Neural progenitor cell (in vitro differentiated cells): ENCODE measurements around the gene GTF3A. TPM values are rescaled to one million over a fixed set of nuclear protein-coding genes. Genes with fewer than 3 reads are reported as not detected.

Experiments used
- DNase-seq: peaks from one replicate; pipeline ENCODE4 v3.0.0-alpha.2; 2016; ENCODE audit warnings: low spot score
- H2AFZ ChIP-seq: fragments of 200-600 bp; sonication (generic); replicated peaks from 2 replicates; pipeline ENCODE4 v1.6.1; 2016; ENCODE audit warnings: antibody characterized with exemption
- H3F3A ChIP-seq: fragments of 200-600 bp; sonication (generic); 2 replicates; pipeline ENCODE4 v1.6.1; 2016; ENCODE audit warnings: antibody characterized with exemption, low read depth
- H3K27ac ChIP-seq: fragments of 200-600 bp; sonication (generic); 2 replicates; pipeline ENCODE4 v1.5.1; 2016; ENCODE audit warnings: mild to moderate bottlenecking
- H3K27me3 ChIP-seq: fragments of 200-600 bp; sonication (generic); 2 replicates; pipeline ENCODE4 v1.6.1; 2016; ENCODE audit warnings: mild to moderate bottlenecking, moderate library complexity
- H3K36me3 ChIP-seq: fragments of 200-600 bp; sonication (generic); 2 replicates; pipeline ENCODE4 v1.5.1; 2016
- H3K4me1 ChIP-seq: fragments of 200-600 bp; sonication (generic); 2 replicates; pipeline ENCODE4 v1.6.1; 2016; ENCODE audit warnings: mixed run types
- H3K4me2 ChIP-seq: fragments of 200-600 bp; sonication (generic); 2 replicates; pipeline ENCODE4 v1.6.1; 2016
- H3K4me3 ChIP-seq: fragments of 200-600 bp; sonication (generic); 2 replicates; pipeline ENCODE4 v1.5.1; 2016
- H3K79me2 ChIP-seq: fragments of 200-600 bp; sonication (generic); 2 replicates; pipeline ENCODE4 v1.6.1; 2016; ENCODE audit warnings: low read depth
- H3K9ac ChIP-seq: fragments of 200-600 bp; sonication (generic); 2 replicates; pipeline ENCODE4 v1.6.1; 2016
- H3K9me3 ChIP-seq: fragments of 200-600 bp; sonication (generic); 2 replicates; pipeline ENCODE4 v1.5.1; 2016; ENCODE audit warnings: low read depth
- H4K20me1 ChIP-seq: fragments of 200-600 bp; sonication (generic); 2 replicates; pipeline ENCODE4 v1.6.1; 2016; ENCODE audit warnings: low read depth
- H3K27ac Mint-ChIP-seq: 3 replicates; pipeline ENCODE4 v1.8.0; 2021; ENCODE audit warnings: mixed read lengths
- H3K27me3 Mint-ChIP-seq: 2 replicates; pipeline ENCODE4 v1.8.0; 2022; ENCODE audit warnings: low read depth, mild to moderate bottlenecking, inconsistent platforms, moderate library complexity, mixed read lengths; ENCODE audit not compliant: insufficient read depth
- H3K36me3 Mint-ChIP-seq: 3 replicates; pipeline ENCODE4 v1.8.0; 2021; ENCODE audit warnings: mixed read lengths
- H3K4me1 Mint-ChIP-seq: 3 replicates; pipeline ENCODE4 v1.8.0; 2021; ENCODE audit warnings: mixed read lengths
- H3K4me3 Mint-ChIP-seq: 3 replicates; pipeline ENCODE4 v1.8.0; 2021; ENCODE audit warnings: mild to moderate bottlenecking, moderate library complexity, mixed read lengths
- H3K9me3 Mint-ChIP-seq: 3 replicates; pipeline ENCODE4 v1.8.0; 2020; ENCODE audit warnings: mixed read lengths
- EZH2 ChIP-seq: fragments of 200-600 bp; sonication (generic); IDR thresholded peaks from 2 replicates; pipeline ENCODE4 v1.6.1; 2017; ENCODE audit warnings: antibody characterized with exemption, mild to moderate bottlenecking, moderate library complexity
- EZH2phosphoT487 ChIP-seq: fragments of 200-600 bp; sonication (generic); IDR thresholded peaks from 2 replicates; pipeline ENCODE4 v1.6.1; 2017; ENCODE audit warnings: antibody characterized with exemption
- total RNA-seq: library from RNA; depleted of rRNA; stranded (reverse); fragments of >200 nt; gene quantifications from 2 replicates; pipeline ENCODE4 v1.2.3, GENCODE V29; 2015; ENCODE audit warnings: low replicate concordance
- TF ChIP-seq, protein P1 (sequence below): fragments of 200-600 bp; sonication (generic); IDR thresholded peaks from 2 replicates; pipeline ENCODE4 v1.5.1; 2017; ENCODE audit warnings: antibody characterized with exemption, mild to moderate bottlenecking

Gene GTF3A
- total RNA-seq, 1 donor from 2014 or later = 126 TPM

DNA sequence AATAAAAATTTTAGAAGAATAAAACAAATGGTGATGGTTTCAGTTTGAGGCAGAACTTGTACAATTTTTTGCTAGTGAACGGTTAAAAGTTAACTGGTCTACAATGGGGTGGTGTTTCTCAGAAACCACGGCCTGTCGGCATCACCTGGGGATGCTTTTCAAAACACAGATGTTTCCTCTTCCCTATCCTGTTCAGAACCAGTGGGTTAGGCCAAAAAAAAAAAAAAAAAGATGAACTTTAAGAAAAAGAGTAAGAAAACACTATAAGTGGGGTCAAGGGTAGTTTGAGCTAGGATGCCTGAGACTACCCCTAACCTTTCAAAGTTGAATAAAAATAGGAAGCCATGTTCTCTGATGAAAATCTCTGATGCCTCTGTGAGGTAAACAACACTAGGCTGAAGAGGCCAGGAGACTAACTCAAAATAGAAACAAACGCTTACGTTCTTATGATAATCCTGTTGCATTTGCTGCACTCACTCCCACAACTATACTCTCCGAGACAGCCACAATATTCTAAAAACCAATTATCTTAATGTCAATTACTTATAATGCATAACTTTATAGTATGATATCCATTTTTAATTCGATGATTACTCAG lies 22.7 kb downstream of the GTF3A start:
- Histone ChIP-seq H3K27ac (no peak overlapping the region), H3K36me3 (no peaks in the 10 kb centered on the region), H3F3A (peaks cover 28% of the 10 kb centered on the region), H3K9ac (no peak overlapping the region), H3K4me3 (no peak overlapping the region), H2AFZ (no peak overlapping the region), H4K20me1 (no peaks in the 10 kb centered on the region), H3K27me3 (peaks cover 12% of the 10 kb centered on the region), H3K79me2 (peaks cover 51% of the 10 kb centered on the region), H3K4me2 (no peak overlapping the region), H3K9me3 (no peaks in the 10 kb centered on the region), H3K4me1 (peaks cover 8% of the 10 kb centered on the region)
- H3K4me1 Mint-ChIP-seq = peaks cover 12% of the 10 kb centered on the region
- no peaks in the 10 kb centered on the region for H3K27me3 Mint-ChIP-seq
- H3K9me3 Mint-ChIP-seq = no peaks in the 10 kb centered on the region
- no peak overlapping the region for H3K27ac Mint-ChIP-seq
- TF ChIP-seq EZH2phosphoT487 (no peak), EZH2 (no peak)
- TF ChIP-seq, protein P1, sequence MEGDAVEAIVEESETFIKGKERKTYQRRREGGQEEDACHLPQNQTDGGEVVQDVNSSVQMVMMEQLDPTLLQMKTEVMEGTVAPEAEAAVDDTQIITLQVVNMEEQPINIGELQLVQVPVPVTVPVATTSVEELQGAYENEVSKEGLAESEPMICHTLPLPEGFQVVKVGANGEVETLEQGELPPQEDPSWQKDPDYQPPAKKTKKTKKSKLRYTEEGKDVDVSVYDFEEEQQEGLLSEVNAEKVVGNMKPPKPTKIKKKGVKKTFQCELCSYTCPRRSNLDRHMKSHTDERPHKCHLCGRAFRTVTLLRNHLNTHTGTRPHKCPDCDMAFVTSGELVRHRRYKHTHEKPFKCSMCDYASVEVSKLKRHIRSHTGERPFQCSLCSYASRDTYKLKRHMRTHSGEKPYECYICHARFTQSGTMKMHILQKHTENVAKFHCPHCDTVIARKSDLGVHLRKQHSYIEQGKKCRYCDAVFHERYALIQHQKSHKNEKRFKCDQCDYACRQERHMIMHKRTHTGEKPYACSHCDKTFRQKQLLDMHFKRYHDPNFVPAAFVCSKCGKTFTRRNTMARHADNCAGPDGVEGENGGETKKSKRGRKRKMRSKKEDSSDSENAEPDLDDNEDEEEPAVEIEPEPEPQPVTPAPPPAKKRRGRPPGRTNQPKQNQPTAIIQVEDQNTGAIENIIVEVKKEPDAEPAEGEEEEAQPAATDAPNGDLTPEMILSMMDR = no peak
- H3K36me3 Mint-ChIP-seq = no peaks in the 10 kb centered on the region
- H3K4me3 Mint-ChIP-seq = no peak overlapping the region
- DNase-seq = no peak

DNA sequence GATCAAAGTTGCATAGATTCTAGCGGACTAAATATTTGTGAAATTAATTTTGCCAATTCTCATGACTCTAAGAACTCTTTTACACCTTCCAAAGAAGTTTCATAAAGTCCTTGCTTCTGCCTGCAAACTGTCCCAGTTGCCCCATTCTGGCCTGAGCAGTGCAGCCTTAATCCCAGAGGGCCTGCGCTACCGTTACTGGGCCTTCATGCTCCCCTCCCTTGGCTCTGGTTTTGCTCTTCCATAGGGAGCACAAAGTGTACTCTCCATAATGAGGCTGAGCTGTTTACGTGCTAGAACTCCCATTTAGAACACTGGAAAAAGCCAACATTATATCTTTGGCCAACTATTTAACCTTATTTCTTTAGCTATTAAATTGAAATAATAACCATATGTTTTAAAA lies 23.9 kb downstream of the GTF3A start:
- H3K9ac ChIP-seq = no peak overlapping the region
- Mint-ChIP-seq H3K36me3 (no peaks in the 10 kb centered on the region), H3K27me3 (peaks cover 6% of the 10 kb centered on the region), H3K4me3 (no peak overlapping the region), H3K27ac (no peak overlapping the region), H3K4me1 (peaks cover 12% of the 10 kb centered on the region), H3K9me3 (no peaks in the 10 kb centered on the region)
- H3K27ac ChIP-seq = no peak overlapping the region
- H3K4me2 ChIP-seq = no peak overlapping the region
- H3F3A ChIP-seq = peaks cover 28% of the 10 kb centered on the region
- peaks cover 24% of the 10 kb centered on the region for H3K27me3 ChIP-seq
- H3K9me3 ChIP-seq = no peaks in the 10 kb centered on the region
- peaks cover 51% of the 10 kb centered on the region for H3K79me2 ChIP-seq
- DNase-seq = no peak
- H3K4me3 ChIP-seq = no peak overlapping the region
- TF ChIP-seq EZH2 = no peak
- no peak for TF ChIP-seq EZH2phosphoT487
- TF ChIP-seq, protein P1 = no peak
- H3K36me3 ChIP-seq = no peaks in the 10 kb centered on the region
- H2AFZ ChIP-seq = no peak overlapping the region
- H4K20me1 ChIP-seq = no peaks in the 10 kb centered on the region
- H3K4me1 ChIP-seq = peaks cover 8% of the 10 kb centered on the region

DNA sequence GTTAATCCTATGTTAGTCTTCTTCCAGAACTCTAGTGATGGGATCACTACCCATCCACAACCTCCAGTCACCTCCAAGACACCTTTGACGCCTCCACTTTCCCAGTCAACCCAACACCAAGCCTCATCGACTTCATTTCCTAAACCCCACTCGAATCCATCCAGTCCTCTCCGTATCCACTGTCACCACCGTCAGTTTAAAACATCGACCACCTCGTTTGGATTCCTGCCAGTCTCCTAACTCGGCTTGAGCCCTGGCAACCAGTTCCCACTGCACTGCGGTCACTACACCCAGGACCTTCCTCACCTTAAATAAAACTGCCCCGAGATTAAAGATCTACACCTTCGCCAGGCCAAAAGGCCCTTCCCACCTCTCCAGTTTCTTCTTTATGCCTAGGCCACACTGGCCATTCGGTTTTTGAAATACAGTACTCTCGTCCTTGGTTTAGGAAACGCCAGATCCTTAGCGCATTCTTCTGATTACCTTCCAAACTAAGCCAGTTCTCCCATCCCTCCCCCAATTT lies 24.7 kb downstream of the GTF3A start:
- peak overlapping the region; percentile 98 for H3K4me3 ChIP-seq
- H3K9ac ChIP-seq = peak overlapping the region; percentile 28
- no peaks in the 10 kb centered on the region for H3K9me3 Mint-ChIP-seq
- peaks cover 12% of the 10 kb centered on the region for H3K4me1 Mint-ChIP-seq
- no peaks in the 10 kb centered on the region for H3K9me3 ChIP-seq
- H3K4me3 Mint-ChIP-seq = peak overlapping the region; percentile 91
- peak overlapping the region; percentile 99 for H3K4me2 ChIP-seq
- H3K36me3 ChIP-seq = no peaks in the 10 kb centered on the region
- H3K27me3 ChIP-seq = peaks cover 32% of the 10 kb centered on the region
- peaks cover 51% of the 10 kb centered on the region for H3K79me2 ChIP-seq
- peak overlapping the region; percentile 93 for H2AFZ ChIP-seq
- no peak overlapping the region for H3K27ac ChIP-seq
- H3F3A ChIP-seq = peaks cover 28% of the 10 kb centered on the region
- no peaks in the 10 kb centered on the region for H3K36me3 Mint-ChIP-seq
- H3K27ac Mint-ChIP-seq = peak overlapping the region; percentile 90
- peaks cover 6% of the 10 kb centered on the region for H3K27me3 Mint-ChIP-seq
- TF ChIP-seq, protein P1 = no peak
- TF ChIP-seq EZH2phosphoT487 (no peak), EZH2 (no peak)
- H3K4me1 ChIP-seq = peaks cover 8% of the 10 kb centered on the region
- H4K20me1 ChIP-seq = no peaks in the 10 kb centered on the region
- no peak for DNase-seq
